Measurements from ENCODE around the gene NT5M. TPM values are rescaled to one million over a fixed set of nuclear protein-coding genes. Genes with fewer than 3 reads are reported as not detected.

The NT5M gene
- polyA plus RNA-seq, 3 donors: 0.23 to 0.57 (median 0.25) TPM

GRCh38 chr17:17395246-17395802, 92.2 kb downstream of the NT5M start:
- H3K79me2 ChIP-seq (ENCODE audit: insufficient read depth, low read length): no peaks in the 10 kb centered on the region
- TF ChIP-seq CTCF (IDR thresholded peaks at IDR 0.05): no peak
- WGBS (ENCODE audit: insufficient coverage): 98% methylated on average over 4 of the region's 6 CpGs
- H3K4me3 Mint-ChIP-seq: no peak overlapping the region
- H3K4me1 ChIP-seq (ENCODE audit: control insufficient read depth in 1 of 2, insufficient read depth in 2 of 2, low read length in 2 of 2): no peaks in the 10 kb centered on the region
- H3K9ac ChIP-seq (ENCODE audit: insufficient read depth, low read length, poor library complexity, severe bottlenecking): no peak overlapping the region
- no peak overlapping the region for H3K4me3 ChIP-seq (replicated peaks in 1 of 3; ENCODE audit: low read depth in 2 of 3, low read length in 3 of 3)
- no peak overlapping the region for H3K4me2 ChIP-seq (replicated peaks; ENCODE audit: extremely low read depth, low read length, poor library complexity, severe bottlenecking)
- H3K36me3 ChIP-seq (replicated peaks in 1 of 2; ENCODE audit: control insufficient read depth in 1 of 2, insufficient read depth in 2 of 2, low read length in 2 of 2): no peaks in the 10 kb centered on the region
- intact Hi-C loops (cut with micrococcal nuclease): no loop called here
- peaks cover 0 to 12% (median 8%) of the 10 kb centered on the region in 7 donors for H3K9me3 Mint-ChIP-seq
- no peak overlapping the region for H2AFZ ChIP-seq (ENCODE audit: insufficient read depth, low read depth, low read length, poor library complexity, severe bottlenecking)
- H3K4me1 Mint-ChIP-seq: peaks cover 16% of the 10 kb centered on the region
- peak overlapping the region in 1 of 7 donors; percentile 20 for H3K27ac Mint-ChIP-seq
- H3K36me3 Mint-ChIP-seq: no peaks in the 10 kb centered on the region
- H3K27me3 ChIP-seq (ENCODE audit: control insufficient read depth in 2 of 2, insufficient read depth in 2 of 2, low read length in 2 of 2): peaks cover 0 to 2% of the 10 kb centered on the region in 2 donors
- no peaks in the 10 kb centered on the region for H4K20me1 ChIP-seq (ENCODE audit: insufficient read depth, low read length)
- H3K9me3 ChIP-seq (replicated peaks in 1 of 2; ENCODE audit: control insufficient read depth in 1 of 2, insufficient read depth in 1 of 2, low read length in 2 of 2): peaks cover 0 to 13% of the 10 kb centered on the region in 2 donors
- H3K27me3 Mint-ChIP-seq (ENCODE audit: low read depth in 3 of 3): peaks cover 10 to 12% (median 12%) of the 10 kb centered on the region in 3 donors
- no peak for DNase-seq
- H3K27ac ChIP-seq (ENCODE audit: low read depth in 1 of 2, low read length in 2 of 2): no peak overlapping the region

- no peak overlapping the region for H3K27ac ChIP-seq (ENCODE audit: low read depth in 1 of 2, low read length in 2 of 2)
- H4K20me1 ChIP-seq (ENCODE audit: insufficient read depth, low read length): no peaks in the 10 kb centered on the region
- peaks cover 0 to 13% of the 10 kb centered on the region in 2 donors for H3K9me3 ChIP-seq (replicated peaks in 1 of 2; ENCODE audit: control insufficient read depth in 1 of 2, insufficient read depth in 1 of 2, low read length in 2 of 2)
- Mint-ChIP-seq H3K27ac (no peak overlapping the region), H3K36me3 (no peaks in the 10 kb centered on the region), H3K9me3 (peaks cover 0 to 12% (median 8%) of the 10 kb centered on the region in 7 donors), H3K4me1 (peaks cover 16% of the 10 kb centered on the region), H3K4me3 (no peak overlapping the region), H3K27me3 (ENCODE audit: low read depth in 3 of 3) (peaks cover 9 to 12% (median 11%) of the 10 kb centered on the region in 3 donors)
- WGBS (ENCODE audit: insufficient coverage): 100% methylated on average over 4 of the region's 6 CpGs
- no peaks in the 10 kb centered on the region for H3K79me2 ChIP-seq (ENCODE audit: insufficient read depth, low read length)
- H3K9ac ChIP-seq (ENCODE audit: insufficient read depth, low read length, poor library complexity, severe bottlenecking): no peak overlapping the region
- no peaks in the 10 kb centered on the region for H3K4me1 ChIP-seq (ENCODE audit: control insufficient read depth in 1 of 2, insufficient read depth in 2 of 2, low read length in 2 of 2)
- intact Hi-C loops (cut with micrococcal nuclease): no loop called here
- H3K27me3 ChIP-seq (ENCODE audit: control insufficient read depth in 2 of 2, insufficient read depth in 2 of 2, low read length in 2 of 2): peaks cover 0 to 2% of the 10 kb centered on the region in 2 donors
- DNase-seq: no peak
- H3K4me2 ChIP-seq (replicated peaks; ENCODE audit: extremely low read depth, low read length, poor library complexity, severe bottlenecking): no peak overlapping the region
- no peak for TF ChIP-seq CTCF (IDR thresholded peaks at IDR 0.05)
- H3K36me3 ChIP-seq (replicated peaks in 1 of 2; ENCODE audit: control insufficient read depth in 1 of 2, insufficient read depth in 2 of 2, low read length in 2 of 2): no peaks in the 10 kb centered on the region
- no peak overlapping the region for H2AFZ ChIP-seq (ENCODE audit: insufficient read depth, low read depth, low read length, poor library complexity, severe bottlenecking)
- no peak overlapping the region for H3K4me3 ChIP-seq (replicated peaks in 1 of 3; ENCODE audit: low read depth in 2 of 3, low read length in 3 of 3)
Measured at GRCh38 chr17:17395885-17396284, 92.7 kb downstream of the NT5M start.

Other genes starting within 250 kb of the NT5M start
- under 1 TPM; 0.16 to 0.76 (median 0.50) TPM for gene PLD6, start 97.0 kb upstream of the NT5M start, polyA plus RNA-seq
- 10 to 100 TPM in 1 of 3 donors, 1 to 10 TPM in 2; 5.8 to 46.9 (median 8.0) TPM for gene FLCN, start 66.2 kb upstream of the NT5M start, polyA plus RNA-seq
- 100 to 1,000 TPM in 2 of 3 donors, 10 to 100 TPM in 1; 47.6 to 122 (median 117) TPM for gene COPS3, start 22.1 kb upstream of the NT5M start, polyA plus RNA-seq
- gene MED9, start 173.6 kb downstream of the NT5M start, polyA plus RNA-seq: 1 to 10 TPM; 5.6 to 6.9 (median 6.1) TPM
- gene RASD1, start 193.0 kb downstream of the NT5M start, polyA plus RNA-seq: 10 to 100 TPM in 1 of 3 donors, 1 to 10 TPM in 1, under 1 TPM in 1; 0.88 to 12.4 (median 1.3) TPM